GM12878 (cell line): ENCODE measurements around the gene CCSER2. TPM values are rescaled to one million over a fixed set of nuclear protein-coding genes. Genes with fewer than 3 reads are reported as not detected.

Experiments used
- ASH2L ChIP-seq: fragments of 300-600, 200-600 bp; sonication (generic); IDR thresholded peaks from 2 replicates; pipeline ENCODE4 v1.6.1; 2017; ENCODE audit warnings: low read depth, mild to moderate bottlenecking, borderline replicate concordance
- KDM1A ChIP-seq: fragments of 200-600 bp; sonication (generic); IDR thresholded peaks from 2 replicates; pipeline ENCODE4 v1.6.1; 2016; ENCODE audit warnings: borderline replicate concordance
- MXI1 ChIP-seq: fragments of 150-350 bp; IDR thresholded peaks from 2 replicates; pipeline ENCODE4 v1.6.1; 2011; ENCODE audit warnings: low read depth, mild to moderate bottlenecking, inconsistent platforms, low read length, improper control_type of control experiment
- MYB ChIP-seq: fragments of 150-350 bp; IDR thresholded peaks from 2 replicates; pipeline ENCODE4 v1.6.1; 2014; ENCODE audit warnings: mild to moderate bottlenecking, low read depth, low read length, borderline replicate concordance
- RAD21 ChIP-seq: IDR thresholded peaks from 2 replicates; pipeline ENCODE4 v1.6.1; 2011; ENCODE audit warnings: mild to moderate bottlenecking, low read depth, low read length, moderate library complexity; ENCODE audit not compliant: insufficient read depth
- SIN3A ChIP-seq: IDR thresholded peaks from 2 replicates; pipeline ENCODE4 v1.6.1; 2012; ENCODE audit warnings: low read depth, low read length, improper control_type of control experiment
- SRF ChIP-seq, 2 experiments: IDR thresholded peaks; 2 replicates each; pipeline ENCODE4 v1.6.1; 2011; ENCODE audit warnings: low read depth in 2 of 2, low read length in 2 of 2, mild to moderate bottlenecking in 1 of 2, moderate library complexity in 1 of 2
- ZNF384 ChIP-seq: IDR thresholded peaks from 2 replicates; pipeline ENCODE4 v1.6.1; 2012; ENCODE audit warnings: low read depth, mild to moderate bottlenecking, low read length, improper control_type of control experiment, borderline replicate concordance
- ZSCAN29 ChIP-seq: fragments of 450-650 bp; IDR thresholded peaks from 2 replicates; pipeline ENCODE4 v1.6.1; 2017; ENCODE audit warnings: mild to moderate bottlenecking, moderate library complexity
- polyA plus RNA-seq, 11 experiments: library from polyadenylated mRNA; depleted of rRNA in 4 of 11; unstranded in 6 of 11; stranded (reverse) in 5 of 11; fragments of >200 nt; fragmentation: Nextera tagmentation in 4 of 11; fragmentation: Illumina TruSeq in 1 of 11; extraction: Ambion mirVana in 4 of 11; extraction: Trizol in 1 of 11; gene quantifications; 1 replicate in 1 of 11; 2 replicates in 10 of 11; pipeline versions ENCODE4 v1.2.1 to v1.2.3, GENCODE V29; 2011 to 2016; ENCODE audit warnings: inconsistent platforms in 2 of 11, missing spikeins in 2 of 11, low read depth in 1 of 11
- total RNA-seq, 4 experiments: library from RNA; depleted of rRNA in 3 of 4; stranded (reverse); fragments of >200 nt in 3 of 4; fragmentation: Illumina TruSeq in 1 of 4; extraction: Trizol in 1 of 4; gene quantifications; 2 replicates each; pipeline versions ENCODE4 v1.2.1 to v1.2.3, GENCODE V29; 2013 to 2021
- TF ChIP-seq, protein P1 (sequence below): fragments of 450-650 bp; IDR thresholded peaks from 2 replicates; pipeline ENCODE4 v1.6.1; 2018; ENCODE audit warnings: mild to moderate bottlenecking, low read depth, moderate library complexity; ENCODE audit not compliant: partially characterized antibody
- TF ChIP-seq, protein P2 (sequence below): fragments of 150-350 bp; IDR thresholded peaks from 2 replicates; pipeline ENCODE4 v1.6.1; 2016; ENCODE audit warnings: low read depth, low read length
- TF ChIP-seq, protein P3 (sequence below): fragments of 450-650 bp; formaldehyde crosslinking; IDR thresholded peaks from 2 replicates; pipeline ENCODE4 v1.5.0; 2022; ENCODE audit warnings: mild to moderate bottlenecking, missing genetic modification characterization

CCSER2 gene
- total and polyA plus RNA-seq, 10 of the 15 experiments (the other 5 are each of a cell fraction or from before 2014, with no cell fraction given), result 4.7 to 18.8 (median 13.2) TPM

DNA sequence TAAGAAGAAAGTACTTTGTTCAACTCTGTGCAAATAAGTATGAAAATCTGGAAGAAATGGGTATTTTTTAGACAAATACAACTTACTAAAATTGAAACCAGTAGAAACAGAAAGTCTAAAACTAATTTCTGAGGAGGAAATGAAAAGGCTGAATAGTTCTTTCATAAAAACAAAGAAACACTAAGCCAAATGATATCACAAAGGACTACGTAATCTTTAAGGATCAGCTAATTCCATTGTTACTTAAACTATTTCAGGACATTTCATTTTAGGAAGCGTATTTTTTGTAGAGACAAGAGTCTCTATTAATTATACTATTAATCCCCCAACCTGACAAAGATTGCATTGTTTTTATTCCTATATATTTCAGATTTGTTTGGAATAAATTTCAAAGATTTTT, 11.2 kb upstream of the CCSER2 start (continued):
- TF ChIP-seq, protein P1, sequence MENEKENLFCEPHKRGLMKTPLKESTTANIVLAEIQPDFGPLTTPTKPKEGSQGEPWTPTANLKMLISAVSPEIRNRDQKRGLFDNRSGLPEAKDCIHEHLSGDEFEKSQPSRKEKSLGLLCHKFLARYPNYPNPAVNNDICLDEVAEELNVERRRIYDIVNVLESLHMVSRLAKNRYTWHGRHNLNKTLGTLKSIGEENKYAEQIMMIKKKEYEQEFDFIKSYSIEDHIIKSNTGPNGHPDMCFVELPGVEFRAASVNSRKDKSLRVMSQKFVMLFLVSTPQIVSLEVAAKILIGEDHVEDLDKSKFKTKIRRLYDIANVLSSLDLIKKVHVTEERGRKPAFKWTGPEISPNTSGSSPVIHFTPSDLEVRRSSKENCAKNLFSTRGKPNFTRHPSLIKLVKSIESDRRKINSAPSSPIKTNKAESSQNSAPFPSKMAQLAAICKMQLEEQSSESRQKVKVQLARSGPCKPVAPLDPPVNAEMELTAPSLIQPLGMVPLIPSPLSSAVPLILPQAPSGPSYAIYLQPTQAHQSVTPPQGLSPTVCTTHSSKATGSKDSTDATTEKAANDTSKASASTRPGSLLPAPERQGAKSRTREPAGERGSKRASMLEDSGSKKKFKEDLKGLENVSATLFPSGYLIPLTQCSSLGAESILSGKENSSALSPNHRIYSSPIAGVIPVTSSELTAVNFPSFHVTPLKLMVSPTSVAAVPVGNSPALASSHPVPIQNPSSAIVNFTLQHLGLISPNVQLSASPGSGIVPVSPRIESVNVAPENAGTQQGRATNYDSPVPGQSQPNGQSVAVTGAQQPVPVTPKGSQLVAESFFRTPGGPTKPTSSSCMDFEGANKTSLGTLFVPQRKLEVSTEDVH, result no peak
- TF ChIP-seq MYB (no peak), ZSCAN29 (no peak), ZNF384 (no peak), SRF (IDR thresholded peaks at IDR 0.05; ENCODE audit: low read depth in 2 of 2, low read length in 2 of 2) (no peak), KDM1A (no peak), ASH2L (no peak), MXI1 (no peak), SIN3A (no peak), RAD21 (no peak)
- TF ChIP-seq, protein P2, sequence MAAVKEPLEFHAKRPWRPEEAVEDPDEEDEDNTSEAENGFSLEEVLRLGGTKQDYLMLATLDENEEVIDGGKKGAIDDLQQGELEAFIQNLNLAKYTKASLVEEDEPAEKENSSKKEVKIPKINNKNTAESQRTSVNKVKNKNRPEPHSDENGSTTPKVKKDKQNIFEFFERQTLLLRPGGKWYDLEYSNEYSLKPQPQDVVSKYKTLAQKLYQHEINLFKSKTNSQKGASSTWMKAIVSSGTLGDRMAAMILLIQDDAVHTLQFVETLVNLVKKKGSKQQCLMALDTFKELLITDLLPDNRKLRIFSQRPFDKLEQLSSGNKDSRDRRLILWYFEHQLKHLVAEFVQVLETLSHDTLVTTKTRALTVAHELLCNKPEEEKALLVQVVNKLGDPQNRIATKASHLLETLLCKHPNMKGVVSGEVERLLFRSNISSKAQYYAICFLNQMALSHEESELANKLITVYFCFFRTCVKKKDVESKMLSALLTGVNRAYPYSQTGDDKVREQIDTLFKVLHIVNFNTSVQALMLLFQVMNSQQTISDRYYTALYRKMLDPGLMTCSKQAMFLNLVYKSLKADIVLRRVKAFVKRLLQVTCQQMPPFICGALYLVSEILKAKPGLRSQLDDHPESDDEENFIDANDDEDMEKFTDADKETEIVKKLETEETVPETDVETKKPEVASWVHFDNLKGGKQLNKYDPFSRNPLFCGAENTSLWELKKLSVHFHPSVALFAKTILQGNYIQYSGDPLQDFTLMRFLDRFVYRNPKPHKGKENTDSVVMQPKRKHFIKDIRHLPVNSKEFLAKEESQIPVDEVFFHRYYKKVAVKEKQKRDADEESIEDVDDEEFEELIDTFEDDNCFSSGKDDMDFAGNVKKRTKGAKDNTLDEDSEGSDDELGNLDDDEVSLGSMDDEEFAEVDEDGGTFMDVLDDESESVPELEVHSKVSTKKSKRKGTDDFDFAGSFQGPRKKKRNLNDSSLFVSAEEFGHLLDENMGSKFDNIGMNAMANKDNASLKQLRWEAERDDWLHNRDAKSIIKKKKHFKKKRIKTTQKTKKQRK, result no peak
- TF ChIP-seq, protein P3, sequence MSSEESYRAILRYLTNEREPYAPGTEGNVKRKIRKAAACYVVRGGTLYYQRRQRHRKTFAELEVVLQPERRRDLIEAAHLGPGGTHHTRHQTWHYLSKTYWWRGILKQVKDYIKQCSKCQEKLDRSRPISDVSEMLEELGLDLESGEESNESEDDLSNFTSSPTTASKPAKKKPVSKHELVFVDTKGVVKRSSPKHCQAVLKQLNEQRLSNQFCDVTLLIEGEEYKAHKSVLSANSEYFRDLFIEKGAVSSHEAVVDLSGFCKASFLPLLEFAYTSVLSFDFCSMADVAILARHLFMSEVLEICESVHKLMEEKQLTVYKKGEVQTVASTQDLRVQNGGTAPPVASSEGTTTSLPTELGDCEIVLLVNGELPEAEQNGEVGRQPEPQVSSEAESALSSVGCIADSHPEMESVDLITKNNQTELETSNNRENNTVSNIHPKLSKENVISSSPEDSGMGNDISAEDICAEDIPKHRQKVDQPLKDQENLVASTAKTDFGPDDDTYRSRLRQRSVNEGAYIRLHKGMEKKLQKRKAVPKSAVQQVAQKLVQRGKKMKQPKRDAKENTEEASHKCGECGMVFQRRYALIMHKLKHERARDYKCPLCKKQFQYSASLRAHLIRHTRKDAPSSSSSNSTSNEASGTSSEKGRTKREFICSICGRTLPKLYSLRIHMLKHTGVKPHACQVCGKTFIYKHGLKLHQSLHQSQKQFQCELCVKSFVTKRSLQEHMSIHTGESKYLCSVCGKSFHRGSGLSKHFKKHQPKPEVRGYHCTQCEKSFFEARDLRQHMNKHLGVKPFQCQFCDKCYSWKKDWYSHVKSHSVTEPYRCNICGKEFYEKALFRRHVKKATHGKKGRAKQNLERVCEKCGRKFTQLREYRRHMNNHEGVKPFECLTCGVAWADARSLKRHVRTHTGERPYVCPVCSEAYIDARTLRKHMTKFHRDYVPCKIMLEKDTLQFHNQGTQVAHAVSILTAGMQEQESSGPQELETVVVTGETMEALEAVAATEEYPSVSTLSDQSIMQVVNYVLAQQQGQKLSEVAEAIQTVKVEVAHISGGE (CRISPR knock-in tag), result no peak
